ENCODE measurements around the gene ZFYVE28. TPM values are rescaled to one million over a fixed set of nuclear protein-coding genes. Genes with fewer than 3 reads are reported as not detected.

Gene ZFYVE28
- total and polyA plus RNA-seq, 11 donors: 2.6 to 11.9 (median 5.5) TPM

GRCh38 chr4:2352171-2352570 is 66.3 kb downstream of the ZFYVE28 start:
- no peaks in the 10 kb centered on the region for H3K27me3 ChIP-seq
- peaks cover 0 to 2% (median 0%) of the 10 kb centered on the region in 12 donors for H3K9me3 ChIP-seq
- intact Hi-C loops (cut with DNase I): loop anchor here in 1 of 10 donors (5.0 kb wide), 1 partner anchor 135 kb away; no protein-coding TSS in a partner anchor
- no peaks in the 10 kb centered on the region for H3K36me3 ChIP-seq
- no peak overlapping the region for H3K4me3 ChIP-seq
- TF ChIP-seq, protein P1, sequence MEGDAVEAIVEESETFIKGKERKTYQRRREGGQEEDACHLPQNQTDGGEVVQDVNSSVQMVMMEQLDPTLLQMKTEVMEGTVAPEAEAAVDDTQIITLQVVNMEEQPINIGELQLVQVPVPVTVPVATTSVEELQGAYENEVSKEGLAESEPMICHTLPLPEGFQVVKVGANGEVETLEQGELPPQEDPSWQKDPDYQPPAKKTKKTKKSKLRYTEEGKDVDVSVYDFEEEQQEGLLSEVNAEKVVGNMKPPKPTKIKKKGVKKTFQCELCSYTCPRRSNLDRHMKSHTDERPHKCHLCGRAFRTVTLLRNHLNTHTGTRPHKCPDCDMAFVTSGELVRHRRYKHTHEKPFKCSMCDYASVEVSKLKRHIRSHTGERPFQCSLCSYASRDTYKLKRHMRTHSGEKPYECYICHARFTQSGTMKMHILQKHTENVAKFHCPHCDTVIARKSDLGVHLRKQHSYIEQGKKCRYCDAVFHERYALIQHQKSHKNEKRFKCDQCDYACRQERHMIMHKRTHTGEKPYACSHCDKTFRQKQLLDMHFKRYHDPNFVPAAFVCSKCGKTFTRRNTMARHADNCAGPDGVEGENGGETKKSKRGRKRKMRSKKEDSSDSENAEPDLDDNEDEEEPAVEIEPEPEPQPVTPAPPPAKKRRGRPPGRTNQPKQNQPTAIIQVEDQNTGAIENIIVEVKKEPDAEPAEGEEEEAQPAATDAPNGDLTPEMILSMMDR (IDR thresholded peaks at IDR 0.05): no peak
- no peak for TF ChIP-seq POLR2A (IDR thresholded peaks at IDR 0.05)
- WGBS, 4 donors: 66 to 75% (median 70%) methylated on average over 10 of the region's 10 CpGs
- peaks cover 0 to 18% (median 12%) of the 10 kb centered on the region in 12 donors for H3K4me1 ChIP-seq
- DNase-seq: peak in 3 of 5 donors; percentile 5 to 36 (median 15)
- H3K27ac ChIP-seq: no peak overlapping the region
- ATAC-seq: no peak

DNA sequence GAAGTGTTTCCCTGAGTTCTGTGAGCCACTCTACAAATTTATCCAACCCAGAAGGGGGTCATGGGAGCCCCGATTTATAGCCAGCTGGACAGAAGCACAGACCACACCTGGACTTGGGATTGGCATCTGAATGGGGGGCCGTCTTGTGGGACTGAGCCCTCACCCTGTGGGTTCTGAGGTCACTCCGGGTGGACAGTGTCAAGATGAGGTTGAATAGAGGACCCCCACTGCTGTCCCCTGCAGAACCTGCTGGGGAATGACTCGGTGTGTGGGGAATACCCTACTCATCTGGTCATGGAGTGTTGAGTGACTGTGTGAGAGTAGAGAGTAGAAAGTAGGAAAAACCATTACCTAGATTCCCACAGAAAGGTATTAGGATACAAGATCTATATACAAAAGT is 67.5 kb downstream of the ZFYVE28 start:
- H3K27me3 ChIP-seq: no peaks in the 10 kb centered on the region
- TF ChIP-seq, protein P1 (IDR thresholded peaks at IDR 0.05): no peak
- TF ChIP-seq POLR2A (IDR thresholded peaks at IDR 0.05): no peak
- no peaks in the 10 kb centered on the region for H3K36me3 ChIP-seq
- intact Hi-C loops (cut with DNase I): loop anchor here in 1 of 10 donors (5.0 kb wide), 1 partner anchor 134 kb away; no protein-coding TSS in a partner anchor
- ATAC-seq: no peak
- H3K4me1 ChIP-seq: peaks cover 0 to 18% (median 12%) of the 10 kb centered on the region in 12 donors
- peak in 2 of 5 donors; percentile 3 to 25 for DNase-seq
- WGBS, 4 donors: 87 to 100% (median 89%) methylated on average over 4 of the region's 4 CpGs
- H3K27ac ChIP-seq: no peak overlapping the region
- peaks cover 0 to 13% (median 0%) of the 10 kb centered on the region in 12 donors for H3K9me3 ChIP-seq
- H3K4me3 ChIP-seq: no peak overlapping the region

DNA sequence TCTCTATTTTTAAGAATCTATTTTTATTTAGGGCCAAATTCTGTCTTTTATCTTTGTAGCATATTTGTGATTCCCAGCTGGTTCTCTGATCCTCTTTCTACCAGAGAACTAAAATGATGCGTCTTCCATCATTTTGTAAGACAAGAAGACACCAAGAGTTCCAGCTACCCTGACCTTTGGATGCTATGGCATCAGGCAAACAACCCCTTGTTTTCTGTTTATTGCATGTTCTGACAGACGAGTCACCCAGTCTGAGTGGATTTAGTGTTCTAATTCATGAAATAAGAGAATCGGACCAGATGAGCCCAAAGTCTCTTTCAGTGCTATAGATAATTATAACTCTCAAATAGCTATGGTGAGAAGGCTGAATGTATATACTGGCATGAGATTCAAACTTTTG is 69.7 kb downstream of the ZFYVE28 start:
- WGBS, 4 donors: 72 to 86% (median 77%) methylated on average over 3 of the region's 3 CpGs
- Histone ChIP-seq H3K9me3 (peaks cover 0 to 18% (median 0%) of the 10 kb centered on the region in 12 donors), H3K4me1 (peaks cover 0 to 12% (median 10%) of the 10 kb centered on the region in 12 donors), H3K27ac (no peak overlapping the region), H3K4me3 (no peak overlapping the region), H3K27me3 (no peaks in the 10 kb centered on the region), H3K36me3 (no peaks in the 10 kb centered on the region)
- intact Hi-C loops (cut with DNase I): no loop called here
- DNase-seq (no peak), ATAC-seq (no peak)
- TF ChIP-seq, protein P1 (IDR thresholded peaks at IDR 0.05): no peak
- TF ChIP-seq POLR2A (IDR thresholded peaks at IDR 0.05): no peak

GRCh38 chr4:2347190-2347589 is 71.3 kb downstream of the ZFYVE28 start:
- intact Hi-C loops (cut with DNase I): no loop called here
- no peak overlapping the region for H3K27ac ChIP-seq
- TF ChIP-seq, protein P1 (IDR thresholded peaks at IDR 0.05): no peak
- no peak for TF ChIP-seq POLR2A (IDR thresholded peaks at IDR 0.05)
- DNase-seq: no peak
- H3K4me1 ChIP-seq: no peaks in the 10 kb centered on the region
- H3K9me3 ChIP-seq: peaks cover 0 to 18% (median 0%) of the 10 kb centered on the region in 12 donors
- no peaks in the 10 kb centered on the region for H3K36me3 ChIP-seq
- H3K4me3 ChIP-seq: no peak overlapping the region
- no peaks in the 10 kb centered on the region for H3K27me3 ChIP-seq
- ATAC-seq: no peak
- 78 to 82% (median 80%) methylated on average over 4 of the region's 4 CpGs for WGBS, 4 donors
